ENCODE measurements around the gene ACER1.
"Not testable (repeated sequence)": the region's sequence is repeated elsewhere in the genome, so short reads cannot be mapped to it uniquely, and the experiment has no call there.

Gene ACER1

GRCh38 chr19:6358003-6358402 is 24.6 kb upstream of the ACER1 start:
- in situ Hi-C loops (cut with MboI; ENCODE audit: low sequenced_read_pairs) = no loop called here

GRCh38 chr19:6357174-6357573 is 23.8 kb upstream of the ACER1 start:
- in situ Hi-C loops (cut with MboI; ENCODE audit: low sequenced_read_pairs) = no loop called here

GRCh38 chr19:6355321-6356040 is 22.1 kb upstream of the ACER1 start:
- in situ Hi-C loops (cut with MboI; ENCODE audit: low sequenced_read_pairs) = not testable (repeated sequence)

GRCh38 chr19:6354098-6354674 is 20.8 kb upstream of the ACER1 start:
- in situ Hi-C loops (cut with MboI; ENCODE audit: low sequenced_read_pairs) = no loop called here

- in situ Hi-C loops (cut with MboI; ENCODE audit: low sequenced_read_pairs) = no loop called here
These were observed 19.2 kb upstream of the ACER1 start for GRCh38 chr19:6352381-6353165.

- in situ Hi-C loops (cut with MboI; ENCODE audit: low sequenced_read_pairs) = no loop called here
These were observed 17.3 kb upstream of the ACER1 start for GRCh38 chr19:6350688-6351087.

GRCh38 chr19:6349271-6349670 is 15.9 kb upstream of the ACER1 start:
- in situ Hi-C loops (cut with MboI; ENCODE audit: low sequenced_read_pairs) = not testable (repeated sequence)

- in situ Hi-C loops (cut with MboI; ENCODE audit: low sequenced_read_pairs) = no loop called here
These were observed 10.1 kb upstream of the ACER1 start for GRCh38 chr19:6343462-6343861.

- in situ Hi-C loops (cut with MboI; ENCODE audit: low sequenced_read_pairs) = no loop called here
These were observed 7.2 kb upstream of the ACER1 start for GRCh38 chr19:6340493-6341201.

GRCh38 chr19:6334490-6335285 is 1.3 kb upstream of the ACER1 start:
- in situ Hi-C loops (cut with MboI; ENCODE audit: low sequenced_read_pairs) = no loop called here

GRCh38 chr19:6326815-6327214 is 6.6 kb downstream of the ACER1 start:
- in situ Hi-C loops (cut with MboI; ENCODE audit: low sequenced_read_pairs) = no loop called here

GRCh38 chr19:6325614-6326013 is 7.8 kb downstream of the ACER1 start:
- in situ Hi-C loops (cut with MboI; ENCODE audit: low sequenced_read_pairs) = no loop called here

GRCh38 chr19:6324757-6325156 is 8.7 kb downstream of the ACER1 start:
- in situ Hi-C loops (cut with MboI; ENCODE audit: low sequenced_read_pairs) = no loop called here

GRCh38 chr19:6322284-6322683 is 11.1 kb downstream of the ACER1 start:
- in situ Hi-C loops (cut with MboI; ENCODE audit: low sequenced_read_pairs) = no loop called here

GRCh38 chr19:6319376-6319775 is 14.0 kb downstream of the ACER1 start:
- in situ Hi-C loops (cut with MboI; ENCODE audit: low sequenced_read_pairs) = no loop called here

GRCh38 chr19:6318772-6319171 is 14.6 kb downstream of the ACER1 start:
- in situ Hi-C loops (cut with MboI; ENCODE audit: low sequenced_read_pairs) = no loop called here

- in situ Hi-C loops (cut with MboI; ENCODE audit: low sequenced_read_pairs) = not testable (repeated sequence)
These were observed 17.8 kb downstream of the ACER1 start for GRCh38 chr19:6315646-6316045.

- in situ Hi-C loops (cut with MboI; ENCODE audit: low sequenced_read_pairs) = no loop called here
These were observed 19.9 kb downstream of the ACER1 start for GRCh38 chr19:6313398-6313969.

GRCh38 chr19:6312018-6312417 is 21.4 kb downstream of the ACER1 start:
- in situ Hi-C loops (cut with MboI; ENCODE audit: low sequenced_read_pairs) = no loop called here

GRCh38 chr19:6298413-6298812 is 35.0 kb downstream of the ACER1 start:
- in situ Hi-C loops (cut with MboI; ENCODE audit: low sequenced_read_pairs) = no loop called here
